ENCODE data around the gene MRTFA. TPM values are rescaled to one million over a fixed set of nuclear protein-coding genes. Genes with fewer than 3 reads are reported as not detected.
"Not testable (repeated sequence)": the region's sequence is repeated elsewhere in the genome, so short reads cannot be mapped to it uniquely, and the experiment has no call there.

MRTFA gene
- polyA plus RNA-seq, 1 of the 3 experiments (the other 2 are of a cell fraction): 5.8 TPM

DNA sequence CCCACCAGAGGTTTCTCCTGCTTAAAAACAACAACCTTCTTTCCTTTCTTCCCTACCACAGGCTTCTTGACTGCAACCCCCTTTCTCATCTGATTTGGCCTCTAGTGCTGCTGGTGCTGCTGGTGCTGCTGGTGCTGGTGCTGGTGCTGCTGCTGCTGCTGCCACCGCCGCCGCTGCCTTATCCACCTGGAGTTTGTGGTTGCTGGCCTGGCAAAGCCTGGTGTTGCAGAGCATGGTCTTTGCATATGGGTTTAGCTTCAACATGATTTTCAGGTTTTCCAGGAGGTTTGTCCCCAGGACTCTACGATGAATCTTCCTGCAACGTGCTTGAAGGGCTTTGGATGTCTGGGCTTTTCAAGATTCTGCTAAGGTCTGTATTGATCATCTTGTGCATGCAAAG, 49.7 kb downstream of the MRTFA start:
- Histone ChIP-seq H3K4me1 (ENCODE audit: control insufficient read depth in 1 of 2, insufficient read depth in 2 of 2, low read depth in 1 of 2, low read length in 1 of 2) (peaks cover 0 to 3% of the 10 kb centered on the region in 2 experiments; a peak in 2 of 4 replicates), H3K9ac (no peak overlapping the region), H2AFZ (ENCODE audit: low read depth) (no peak overlapping the region), H3K27me3 (ENCODE audit: insufficient read depth) (no peaks in the 10 kb centered on the region), H4K20me1 (ENCODE audit: insufficient read depth) (no peaks in the 10 kb centered on the region), H3K4me2 (no peak overlapping the region), H3K9me3 (no peaks in the 10 kb centered on the region), H3K9me2 (no peaks in the 10 kb centered on the region), H3K36me3 (replicated peaks in 1 of 2; ENCODE audit: control insufficient read depth in 1 of 2, insufficient read depth in 2 of 2, low read length in 1 of 2) (no peaks in the 10 kb centered on the region), H3K27ac (ENCODE audit: low read depth in 2 of 2, low read length in 1 of 2) (no peak overlapping the region), H3K79me2 (ENCODE audit: insufficient read depth) (peaks cover 54% of the 10 kb centered on the region), H3F3A (replicated peaks; ENCODE audit: insufficient read depth) (no peaks in the 10 kb centered on the region), H3K4me3 (ENCODE audit: low read depth in 2 of 2, low read length in 1 of 2) (no peak overlapping the region)
- WGBS (ENCODE audit: low lambda C conversion rate): 100% methylated on average over 2 of the region's 5 CpGs
- ChIA-PET POLR2A (no interaction called here), CTCF (no interaction called here)
- no peak for DNase-seq
- TF ChIP-seq RFX5 (IDR thresholded peaks at IDR 0.05; ENCODE audit: low read length) (no peak), ELF1 (IDR thresholded peaks at IDR 0.05) (no peak), EZH2phosphoT487 (IDR thresholded peaks at IDR 0.05; ENCODE audit: borderline replicate concordance, low read depth) (no peak), TAF1 (IDR thresholded peaks at IDR 0.05; ENCODE audit: borderline replicate concordance, low read depth, low read length) (no peak), SIN3A (IDR thresholded peaks at IDR 0.05; ENCODE audit: borderline replicate concordance, low read depth, low read length) (no peak), GABPA (IDR thresholded peaks at IDR 0.05; ENCODE audit: low read depth) (no peak)
- TF ChIP-seq, protein P1, sequence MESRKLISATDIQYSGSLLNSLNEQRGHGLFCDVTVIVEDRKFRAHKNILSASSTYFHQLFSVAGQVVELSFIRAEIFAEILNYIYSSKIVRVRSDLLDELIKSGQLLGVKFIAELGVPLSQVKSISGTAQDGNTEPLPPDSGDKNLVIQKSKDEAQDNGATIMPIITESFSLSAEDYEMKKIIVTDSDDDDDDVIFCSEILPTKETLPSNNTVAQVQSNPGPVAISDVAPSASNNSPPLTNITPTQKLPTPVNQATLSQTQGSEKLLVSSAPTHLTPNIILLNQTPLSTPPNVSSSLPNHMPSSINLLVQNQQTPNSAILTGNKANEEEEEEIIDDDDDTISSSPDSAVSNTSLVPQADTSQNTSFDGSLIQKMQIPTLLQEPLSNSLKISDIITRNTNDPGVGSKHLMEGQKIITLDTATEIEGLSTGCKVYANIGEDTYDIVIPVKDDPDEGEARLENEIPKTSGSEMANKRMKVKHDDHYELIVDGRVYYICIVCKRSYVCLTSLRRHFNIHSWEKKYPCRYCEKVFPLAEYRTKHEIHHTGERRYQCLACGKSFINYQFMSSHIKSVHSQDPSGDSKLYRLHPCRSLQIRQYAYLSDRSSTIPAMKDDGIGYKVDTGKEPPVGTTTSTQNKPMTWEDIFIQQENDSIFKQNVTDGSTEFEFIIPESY (IDR thresholded peaks at IDR 0.05; ENCODE audit: borderline replicate concordance, low read depth): no peak

DNA sequence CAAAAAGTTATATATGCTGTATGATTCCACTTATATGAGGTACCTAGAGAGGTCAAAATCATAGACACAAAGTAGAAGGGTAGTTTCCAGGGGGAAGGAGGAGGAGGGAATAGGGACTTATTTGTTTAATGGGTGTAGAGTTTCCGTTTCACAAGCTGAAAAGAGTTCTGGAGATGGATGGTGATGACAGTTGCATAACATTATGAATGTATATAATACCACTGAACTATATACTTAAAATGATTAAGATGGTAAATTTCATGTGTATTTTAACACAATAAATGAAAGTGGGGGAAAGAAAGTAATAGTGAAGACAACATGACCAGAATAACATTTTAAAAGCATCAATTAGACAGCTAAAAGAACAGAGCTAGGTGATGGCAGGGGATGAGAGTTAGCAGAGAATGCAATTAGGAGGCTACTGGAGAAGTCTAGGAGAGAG, 51.2 kb downstream of the MRTFA start:
- H3K4me1 ChIP-seq (ENCODE audit: control insufficient read depth in 1 of 2, insufficient read depth in 2 of 2, low read depth in 1 of 2, low read length in 1 of 2): peaks cover 0 to 3% of the 10 kb centered on the region in 2 experiments; a peak in 2 of 4 replicates
- WGBS (ENCODE audit: low lambda C conversion rate): 79% methylated on average over 1 of the region's 1 CpG
- no peak overlapping the region for H3K27ac ChIP-seq (ENCODE audit: low read depth in 2 of 2, low read length in 1 of 2)
- H4K20me1 ChIP-seq (ENCODE audit: insufficient read depth): no peaks in the 10 kb centered on the region
- no peaks in the 10 kb centered on the region for H3K9me3 ChIP-seq
- peaks cover 43% of the 10 kb centered on the region for H3K79me2 ChIP-seq (ENCODE audit: insufficient read depth)
- no peak for DNase-seq
- H3F3A ChIP-seq (replicated peaks; ENCODE audit: insufficient read depth): no peaks in the 10 kb centered on the region
- H3K4me2 ChIP-seq: no peak overlapping the region
- no peaks in the 10 kb centered on the region for H3K9me2 ChIP-seq
- no peak overlapping the region for H3K4me3 ChIP-seq (ENCODE audit: low read depth in 2 of 2, low read length in 1 of 2)
- no peaks in the 10 kb centered on the region for H3K36me3 ChIP-seq (replicated peaks in 1 of 2; ENCODE audit: control insufficient read depth in 1 of 2, insufficient read depth in 2 of 2, low read length in 1 of 2)
- no peak overlapping the region for H3K9ac ChIP-seq
- no peak for TF ChIP-seq SIN3A (IDR thresholded peaks at IDR 0.05; ENCODE audit: borderline replicate concordance, low read depth, low read length)
- ChIA-PET CTCF (no interaction called here), POLR2A (no interaction called here)
- H3K27me3 ChIP-seq (ENCODE audit: insufficient read depth): no peaks in the 10 kb centered on the region
- no peak overlapping the region for H2AFZ ChIP-seq (ENCODE audit: low read depth)

DNA sequence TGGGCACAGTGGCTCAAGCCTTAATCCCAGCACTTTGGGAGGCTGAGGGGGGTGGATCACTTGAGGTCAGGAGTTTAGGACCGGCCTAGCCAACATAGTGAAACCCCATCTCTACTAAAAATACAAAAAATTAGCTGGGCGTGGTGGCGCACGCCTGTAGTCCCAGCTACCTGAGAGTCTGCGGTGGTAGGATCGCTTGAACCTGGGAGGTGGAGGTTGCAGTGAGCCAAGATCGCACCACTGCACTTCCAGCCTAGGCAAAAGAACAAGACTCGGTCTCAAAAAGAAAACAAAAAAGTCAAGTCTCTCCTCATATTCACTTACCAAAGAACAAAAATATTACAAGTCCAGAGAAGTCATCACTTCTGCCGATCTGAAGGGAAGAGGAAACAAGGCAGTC, 51.8 kb downstream of the MRTFA start:
- H3K4me2 ChIP-seq; H3K36me3 ChIP-seq (replicated peaks in 1 of 2; ENCODE audit: control insufficient read depth in 1 of 2, insufficient read depth in 2 of 2, low read length in 1 of 2); DNase-seq; H4K20me1 ChIP-seq (ENCODE audit: insufficient read depth); H3F3A ChIP-seq (replicated peaks; ENCODE audit: insufficient read depth); H3K9me2 ChIP-seq; H2AFZ ChIP-seq (ENCODE audit: low read depth); H3K4me1 ChIP-seq (ENCODE audit: control insufficient read depth in 1 of 2, insufficient read depth in 2 of 2, low read depth in 1 of 2, low read length in 1 of 2); H3K9ac ChIP-seq; H3K27ac ChIP-seq (ENCODE audit: low read depth in 2 of 2, low read length in 1 of 2); H3K9me3 ChIP-seq; H3K27me3 ChIP-seq (ENCODE audit: insufficient read depth); CTCF ChIA-PET; POLR2A ChIA-PET; H3K4me3 ChIP-seq (ENCODE audit: low read depth in 2 of 2, low read length in 1 of 2): not testable (repeated sequence)
- H3K79me2 ChIP-seq (ENCODE audit: insufficient read depth): peaks cover 43% of the 10 kb centered on the region
- WGBS (ENCODE audit: low lambda C conversion rate): 97% methylated on average over 9 of the region's 9 CpGs

All from SK-N-SH (cell line).